H9 (cell line): ENCODE data around the gene SEMA3A. TPM values are rescaled to one million over a fixed set of nuclear protein-coding genes. Genes with fewer than 3 reads are reported as not detected.

Source experiments
- DNase-seq: peaks from one replicate; pipeline ENCODE4 v3.0.0-alpha.2; 2017
- H2AFZ ChIP-seq: one replicate; pipeline ENCODE4 v1.6.1; 2013; ENCODE audit warnings: mild to moderate bottlenecking, low read length, control low read depth, moderate library complexity
- H2AK5ac ChIP-seq: 2 replicates; pipeline ENCODE4 v1.6.1; 2013; ENCODE audit warnings: low read length, control low read depth, mixed read lengths; ENCODE audit not compliant: insufficient read length
- H2BK120ac ChIP-seq: one replicate; pipeline ENCODE4 v1.6.1; 2013; ENCODE audit warnings: low read depth, mild to moderate bottlenecking, low read length, control low read depth, inconsistent platforms; ENCODE audit not compliant: poor library complexity, severe bottlenecking
- H2BK12ac ChIP-seq: 2 replicates; pipeline ENCODE4 v1.6.1; 2013; ENCODE audit warnings: low read length, control low read depth, mixed read lengths, low read depth; ENCODE audit not compliant: insufficient read length
- H2BK15ac ChIP-seq: 2 replicates; pipeline ENCODE4 v1.6.1; 2013; ENCODE audit warnings: low read depth, low read length, control low read depth
- H2BK20ac ChIP-seq: one replicate; pipeline ENCODE4 v1.6.1; 2013; ENCODE audit warnings: low read depth, mild to moderate bottlenecking, low read length, control low read depth, inconsistent platforms; ENCODE audit not compliant: poor library complexity, severe bottlenecking
- H2BK5ac ChIP-seq: 2 replicates; pipeline ENCODE4 v1.6.1; 2013; ENCODE audit warnings: low read length, control low read depth, mixed read lengths; ENCODE audit not compliant: insufficient read length
- H3K14ac ChIP-seq: 2 replicates; pipeline ENCODE4 v1.6.1; 2013; ENCODE audit warnings: low read length, control low read depth; ENCODE audit not compliant: insufficient read depth
- H3K18ac ChIP-seq: 2 replicates; pipeline ENCODE4 v1.6.1; 2013; ENCODE audit warnings: low read depth, mild to moderate bottlenecking, mixed read lengths, low read length, control low read depth; ENCODE audit not compliant: insufficient read length
- H3K23ac ChIP-seq: 2 replicates; pipeline ENCODE4 v1.6.1; 2013; ENCODE audit warnings: low read length, control low read depth, mixed read lengths, low read depth; ENCODE audit not compliant: insufficient read length
- H3K23me2 ChIP-seq: 2 replicates; pipeline ENCODE4 v1.6.1; 2013; ENCODE audit warnings: low read depth, mild to moderate bottlenecking, mixed read lengths, low read length, control low read depth; ENCODE audit not compliant: insufficient read length, poor library complexity, severe bottlenecking
- H3K27ac ChIP-seq: 2 replicates; pipeline ENCODE4 v1.5.1; 2013; ENCODE audit warnings: low read length, control low read depth, mixed read lengths, low read depth; ENCODE audit not compliant: insufficient read length
- H3K27me3 ChIP-seq: 2 replicates; pipeline ENCODE4 v1.6.1; 2013; ENCODE audit warnings: low read length, control low read depth, inconsistent platforms; ENCODE audit not compliant: insufficient read depth
- H3K4ac ChIP-seq: 2 replicates; pipeline ENCODE4 v1.6.1; 2013; ENCODE audit warnings: low read depth, mild to moderate bottlenecking, control low read depth, inconsistent platforms, low read length, moderate library complexity
- H3K4me1 ChIP-seq: 2 replicates; pipeline ENCODE4 v1.6.1; 2013; ENCODE audit warnings: low read length, control low read depth, inconsistent platforms; ENCODE audit not compliant: insufficient read depth
- H3K4me2 ChIP-seq: 2 replicates; pipeline ENCODE4 v1.6.1; 2013; ENCODE audit warnings: low read length, control low read depth, mixed read lengths; ENCODE audit not compliant: insufficient read length, insufficient read depth
- H3K56ac ChIP-seq: 2 replicates; pipeline ENCODE4 v1.6.1; 2013; ENCODE audit warnings: low read depth, mild to moderate bottlenecking, mixed read lengths, low read length, control low read depth; ENCODE audit not compliant: insufficient read length
- H3K79me1 ChIP-seq: 2 replicates; pipeline ENCODE4 v1.6.1; 2013; ENCODE audit warnings: low read depth, mild to moderate bottlenecking, moderate library complexity, low read length, control low read depth, inconsistent platforms; ENCODE audit not compliant: insufficient read depth, poor library complexity, severe bottlenecking
- H3K79me2 ChIP-seq: 2 replicates; pipeline ENCODE4 v1.6.1; 2013; ENCODE audit warnings: low read length, control low read depth, inconsistent platforms; ENCODE audit not compliant: insufficient read depth
- H3K9ac ChIP-seq: 2 replicates; pipeline ENCODE4 v1.6.1; 2013; ENCODE audit warnings: low read length, control low read depth, mixed read lengths; ENCODE audit not compliant: insufficient read length; ENCODE audit errors: extremely low read depth
- H3K9me3 ChIP-seq: one replicate; pipeline ENCODE4 v1.6.1; 2013; ENCODE audit warnings: low read depth, low read length, inconsistent platforms; ENCODE audit not compliant: control insufficient read depth
- H3T11ph ChIP-seq: one replicate; pipeline ENCODE4 v1.6.1; 2013; ENCODE audit warnings: mild to moderate bottlenecking, low read length, control low read depth, inconsistent platforms
- H4K20me1 ChIP-seq: one replicate; pipeline ENCODE4 v1.6.1; 2013; ENCODE audit not compliant: control insufficient read depth, insufficient read length, insufficient read depth
- H4K5ac ChIP-seq: 2 replicates; pipeline ENCODE4 v1.6.1; 2013; ENCODE audit warnings: low read depth, mild to moderate bottlenecking, mixed read lengths, low read length, control low read depth; ENCODE audit not compliant: insufficient read length
- H4K8ac ChIP-seq: replicated peaks from 2 replicates; pipeline ENCODE4 v1.6.1; 2013; ENCODE audit warnings: low read length, control low read depth, mixed read lengths, low read depth; ENCODE audit not compliant: insufficient read length
- H4K91ac ChIP-seq: 2 replicates; pipeline ENCODE4 v1.6.1; 2013; ENCODE audit warnings: low read depth, mild to moderate bottlenecking, moderate library complexity, mixed read lengths, low read length, control low read depth; ENCODE audit not compliant: insufficient read length
- H3K27ac Mint-ChIP-seq, 3 experiments: 2 replicates in 2 of 3; 3 replicates in 1 of 3; pipeline ENCODE4 v1.8.0; 2020 to 2021; ENCODE audit warnings: mixed read lengths in 3 of 3, mild to moderate bottlenecking in 1 of 3, moderate library complexity in 1 of 3
- H3K27me3 Mint-ChIP-seq: 2 replicates; pipeline ENCODE4 v1.8.0; 2021; ENCODE audit warnings: low read depth, mild to moderate bottlenecking, moderate library complexity, mixed read lengths
- H3K36me3 Mint-ChIP-seq, 3 experiments: 2 replicates in 2 of 3; 3 replicates in 1 of 3; pipeline ENCODE4 v1.8.0; 2020 to 2021; ENCODE audit warnings: low read depth in 3 of 3, mixed read lengths in 3 of 3; ENCODE audit not compliant: insufficient read depth in 1 of 3
- H3K4me1 Mint-ChIP-seq, 2 experiments: 2 replicates each; pipeline ENCODE4 v1.8.0; 2020; ENCODE audit warnings: mixed read lengths in 2 of 2
- H3K4me3 Mint-ChIP-seq, 2 experiments: 2 replicates in 1 of 2; 3 replicates in 1 of 2; pipeline ENCODE4 v1.8.0; 2020 to 2021; ENCODE audit warnings: mild to moderate bottlenecking in 2 of 2, mixed read lengths in 2 of 2, moderate library complexity in 1 of 2
- H3K9me3 Mint-ChIP-seq, 2 experiments: 2 replicates in 1 of 2; 3 replicates in 1 of 2; pipeline ENCODE4 v1.8.0; 2020; ENCODE audit warnings: mild to moderate bottlenecking in 2 of 2, mixed read lengths in 2 of 2, moderate library complexity in 1 of 2
- CTCF ChIP-seq: fragments of 200-600 bp; sonication (generic); conservative IDR thresholded peaks from 3 replicates; pipeline ENCODE4 v1.8.0; 2021; ENCODE audit warnings: antibody characterized with exemption, mild to moderate bottlenecking
- total RNA-seq: library from RNA; stranded (reverse); gene quantifications from 2 replicates; pipeline ENCODE4 v1.2.1, GENCODE V29; 2021

The SEMA3A gene
- total RNA-seq, 1 experiment from 2014 or later, result 60.0 TPM

GRCh38 chr7:83964318-83964717 is 230.3 kb downstream of the SEMA3A start:
- Histone ChIP-seq H3K14ac (no peak overlapping the region), H3K4me1 (no peaks in the 10 kb centered on the region), H3K18ac (no peak overlapping the region), H3K23ac (no peak overlapping the region), H3K23me2 (no peaks in the 10 kb centered on the region), H2BK5ac (no peak overlapping the region), H4K5ac (no peak overlapping the region), H3K9ac (no peak overlapping the region), H3K27me3 (no peaks in the 10 kb centered on the region), H2BK12ac (no peak overlapping the region), H3K9me3 (no peaks in the 10 kb centered on the region), H3K56ac (no peak overlapping the region), H2BK20ac (no peak overlapping the region), H3K79me1 (no peaks in the 10 kb centered on the region), H2BK15ac (no peak overlapping the region), H3K27ac (no peak overlapping the region), H4K91ac (no peak overlapping the region), H3K4ac (no peak overlapping the region), H3K79me2 (no peaks in the 10 kb centered on the region), H3T11ph (no peak overlapping the region), H4K8ac (no peak overlapping the region), H2AK5ac (no peak overlapping the region), H4K20me1 (no peaks in the 10 kb centered on the region), H2BK120ac (no peak overlapping the region), H2AFZ (no peak overlapping the region), H3K4me2 (no peak overlapping the region)
- Mint-ChIP-seq H3K9me3 (no peaks in the 10 kb centered on the region), H3K4me1 (no peaks in the 10 kb centered on the region), H3K27me3 (no peaks in the 10 kb centered on the region), H3K4me3 (no peak overlapping the region), H3K27ac (no peak overlapping the region), H3K36me3 (peaks cover 8 to 15% (median 14%) of the 10 kb centered on the region in 3 experiments; a peak in 6 of 7 replicates)
- no peak for DNase-seq
- no peak for TF ChIP-seq CTCF
